A549 (cell line): ENCODE data around the gene AK1.

Experiments
- EP300 ChIP-seq, 2 experiments: fragments of >200 bp; sonication (Bioruptor Twin); formaldehyde crosslinking; IDR thresholded peaks; 2 replicates in 1 of 2; 3 replicates in 1 of 2; pipeline ENCODE4 v1.6.1; 2016 to 2017
- MAX ChIP-seq: IDR thresholded peaks from 2 replicates; pipeline ENCODE4 v1.6.1; 2012

- TF ChIP-seq EP300 (IDR thresholded peaks at IDR 0.05) = no peak
- TF ChIP-seq MAX = no peak; the same call in 1 of the 2 replicates
These were observed 21.9 kb upstream of the AK1 start, which contains the start of gene ST6GALNAC6 for GRCh38 chr9:127899128-127899943.
